GM12878 (cell line): ENCODE results near the gene TGFB1I1. TPM values are rescaled to one million over a fixed set of nuclear protein-coding genes. Genes with fewer than 3 reads are reported as not detected.

ENCODE experiments used
- ATAC-seq: fragments of 200-7000 bp; cut with Tn5 transposase; 3 replicates; pipeline ENCODE4 v1.9.1; 2020; ENCODE audit warnings: mild to moderate bottlenecking, moderate library complexity
- BruUV-seq: library from RNA; stranded (reverse); fragments of 400-500 nt; replicated peaks from 2 replicates; lab custom pipeline; 2021; lab: Mats Ljungman, UMichigan
- CTCF ChIA-PET: fragments of 300-600 bp; sonication (Branson Sonifier 250); formaldehyde crosslinking; extraction: SDS; loops from one replicate; lab custom pipeline; 2021; ENCODE audit warnings: inconsistent platforms; lab: Yijun Ruan, JAX
- POLR2A ChIA-PET: fragments of 350-600 bp; formaldehyde crosslinking; extraction: SDS; loops from one replicate; lab custom pipeline; 2021; ENCODE audit warnings: inconsistent platforms; lab: Charles Lee
- RAD21 ChIA-PET: fragments of 300-600 bp; sonication (Branson Sonifier 250); formaldehyde crosslinking; loops from one replicate; lab custom pipeline; 2023; ENCODE audit warnings: antibody characterized with exemption; ENCODE audit not compliant: unreplicated experiment; lab: Charles Lee
- SMC1A ChIA-PET: fragments of 300-600 bp; sonication (Branson Sonifier 250); formaldehyde crosslinking; loops from one replicate; lab custom pipeline; 2023; ENCODE audit not compliant: unreplicated experiment, uncharacterized antibody; lab: Charles Lee
- DNase-seq: peaks from one replicate; pipeline ENCODE4 v3.0.0-alpha.2; 2011; ENCODE audit warnings: low read depth, low spot score
- FAIRE-seq: peaks from 3 replicates; lab custom pipeline; 2011; peaks lifted over from hg19 to GRCh38; lab: Jason Lieb, UNC
- H2AFZ ChIP-seq: 2 replicates; pipeline ENCODE4 v1.6.0; 2011; ENCODE audit warnings: low read depth, low read length, control low read depth; ENCODE audit not compliant: control insufficient read depth
- H3K27ac ChIP-seq: 2 replicates; pipeline ENCODE4 v1.5.1; 2011; ENCODE audit warnings: control low read depth; ENCODE audit not compliant: control insufficient read depth, insufficient read depth
- H3K27me3 ChIP-seq, 2 experiments: replicated peaks in 1 of 2; 2 replicates each; pipeline versions ENCODE4 v1.6.0 to v1.6.1; 2011; ENCODE audit warnings: low read length in 1 of 2; ENCODE audit not compliant: control insufficient read depth in 2 of 2, insufficient read depth in 2 of 2
- H3K36me3 ChIP-seq, 2 experiments: 2 replicates each; pipeline ENCODE4 v1.5.1; 2011; ENCODE audit warnings: low read length in 1 of 2; ENCODE audit not compliant: control insufficient read depth in 2 of 2, insufficient read depth in 2 of 2
- H3K4me1 ChIP-seq: 2 replicates; pipeline ENCODE4 v1.6.1; 2011; ENCODE audit warnings: mild to moderate bottlenecking, low read length, moderate library complexity, mixed read lengths; ENCODE audit not compliant: control insufficient read depth, insufficient read depth
- H3K4me2 ChIP-seq: 2 replicates; pipeline ENCODE4 v1.6.0; 2011; ENCODE audit warnings: control low read depth; ENCODE audit not compliant: control insufficient read depth, insufficient read depth
- H3K4me3 ChIP-seq: fragments of 200-600 bp; sonication (generic); 2 replicates; pipeline ENCODE4 v1.5.1; 2016
- H3K79me2 ChIP-seq: 2 replicates; pipeline ENCODE4 v1.6.0; 2011; ENCODE audit warnings: low read length; ENCODE audit not compliant: control insufficient read depth, insufficient read depth
- H3K9ac ChIP-seq: 2 replicates; pipeline ENCODE4 v1.8.0; 2011; ENCODE audit warnings: low read length, control low read depth, mixed read lengths; ENCODE audit not compliant: control insufficient read depth, insufficient read depth
- H3K9me3 ChIP-seq: replicated peaks from 3 replicates; pipeline ENCODE4 v1.5.1; 2011; ENCODE audit warnings: mild to moderate bottlenecking, low read length; ENCODE audit not compliant: control insufficient read depth, insufficient read depth
- H4K20me1 ChIP-seq: 2 replicates; pipeline ENCODE4 v1.6.0; 2011; ENCODE audit not compliant: control insufficient read depth, insufficient read depth
- BACH1 ChIP-seq: fragments of 450-650 bp; IDR thresholded peaks from 2 replicates; pipeline ENCODE4 v1.6.1; 2017; ENCODE audit warnings: mild to moderate bottlenecking, borderline replicate concordance
- BHLHE40 ChIP-seq, 2 experiments: fragments of 450-650 bp in 1 of 2; IDR thresholded peaks; 2 replicates each; pipeline ENCODE4 v1.6.1; 2011 to 2017; ENCODE audit warnings: low read depth in 2 of 2, borderline replicate concordance in 1 of 2, improper control_type of control experiment in 1 of 2, low read length in 1 of 2, mild to moderate bottlenecking in 1 of 2
- ELK1 ChIP-seq: IDR thresholded peaks from 2 replicates; pipeline ENCODE4 v1.6.1; 2012; ENCODE audit warnings: low read depth, low read length, improper control_type of control experiment
- LARP7 ChIP-seq: fragments of 450-650 bp; IDR thresholded peaks from 2 replicates; pipeline ENCODE4 v1.6.1; 2017; ENCODE audit warnings: mild to moderate bottlenecking
- MAX ChIP-seq: IDR thresholded peaks from 2 replicates; pipeline ENCODE4 v1.6.1; 2012; ENCODE audit warnings: low read depth, low read length, improper control_type of control experiment
- NBN ChIP-seq: fragments of 450-650 bp; IDR thresholded peaks from 2 replicates; pipeline ENCODE4 v1.6.1; 2016
- NFYB ChIP-seq: IDR thresholded peaks from 2 replicates; pipeline ENCODE4 v1.6.1; 2011; ENCODE audit warnings: low read depth, mild to moderate bottlenecking, low read length, improper control_type of control experiment, moderate library complexity; ENCODE audit not compliant: insufficient read depth
- POLR2A ChIP-seq: IDR thresholded peaks from 2 replicates; pipeline ENCODE4 v1.6.1; 2011; ENCODE audit warnings: low read depth, mild to moderate bottlenecking, low read length
- ZNF207 ChIP-seq: fragments of 450-650 bp; IDR thresholded peaks from 2 replicates; pipeline ENCODE4 v1.6.1; 2014; ENCODE audit warnings: antibody characterized with exemption, mild to moderate bottlenecking, borderline replicate concordance
- WGBS: methylation state at CpG from one replicate; pipeline ENCODE4 v1.1.6; 2016; ENCODE audit warnings: low lambda C conversion rate; ENCODE audit not compliant: insufficient replicate concordance, insufficient coverage; ENCODE audit errors: missing lambda C conversion rate; 5-methylcytosine and 5-hydroxymethylcytosine counted together
- in situ Hi-C: fragments of 300-500 bp; cut with MboI; formaldehyde crosslinking; loops from 9 replicates; pipeline ENCODE4 v1.14.3; 2018; ENCODE audit warnings: mixed read lengths
- intact Hi-C: fragments of 100-400 bp; cut with micrococcal nuclease; formaldehyde crosslinking; loops from one replicate; pipeline ENCODE4 v1.14.2; 2022; ENCODE audit not compliant: unreplicated experiment
- polyA plus RNA-seq, 11 experiments: library from polyadenylated mRNA; depleted of rRNA in 4 of 11; unstranded in 6 of 11; stranded (reverse) in 5 of 11; fragments of >200 nt; fragmentation: Nextera tagmentation in 4 of 11; fragmentation: Illumina TruSeq in 1 of 11; extraction: Ambion mirVana in 4 of 11; extraction: Trizol in 1 of 11; gene quantifications; 1 replicate in 1 of 11; 2 replicates in 10 of 11; pipeline versions ENCODE4 v1.2.1 to v1.2.3, GENCODE V29; 2011 to 2016; ENCODE audit warnings: inconsistent platforms in 2 of 11, missing spikeins in 2 of 11, low read depth in 1 of 11
- total RNA-seq, 4 experiments: library from RNA; depleted of rRNA in 3 of 4; stranded (reverse); fragments of >200 nt in 3 of 4; fragmentation: Illumina TruSeq in 1 of 4; extraction: Trizol in 1 of 4; gene quantifications; 2 replicates each; pipeline versions ENCODE4 v1.2.1 to v1.2.3, GENCODE V29; 2013 to 2021

Gene TGFB1I1
- total and polyA plus RNA-seq, 10 of the 15 experiments (the other 5 are each of a cell fraction or from before 2014, with no cell fraction given) = 0.13 to 2.3 (median 0.41) TPM; not detected in 2

- ChIA-PET RAD21 (no interaction called here), POLR2A (no interaction called here), SMC1A (no interaction called here), CTCF (no interaction called here)
- DNase-seq = no peak
- Histone ChIP-seq H3K9ac (no peak overlapping the region), H3K79me2 (no peaks in the 10 kb centered on the region), H3K4me3 (peak overlapping the region; percentile 72; the same call in 1 of the 2 replicates), H3K27me3 (peaks cover 0 to 9% of the 10 kb centered on the region in 2 experiments; a peak in 3 of 4 replicates), H3K27ac (no peak overlapping the region), H2AFZ (peak overlapping the region; percentile 71), H3K9me3 (no peaks in the 10 kb centered on the region), H3K4me2 (peak overlapping the region; percentile 84), H4K20me1 (no peaks in the 10 kb centered on the region), H3K4me1 (peaks cover 7% of the 10 kb centered on the region; the same call in 1 of the 2 replicates), H3K36me3 (no peaks in the 10 kb centered on the region)
- no TSS peak for BruUV-seq
- 5% methylated on average over 41 of the region's 68 CpGs for WGBS
- ATAC-seq = peak; percentile 87
- TF ChIP-seq POLR2A = peak; percentile 25; the same call in 1 of the 2 replicates
- no peak for TF ChIP-seq LARP7
- in situ Hi-C loops (no loop called here), intact Hi-C loops (no loop called here)
- FAIRE-seq = no peak
These were observed 4.6 kb downstream of the TGFB1I1 start for GRCh38 chr16:31476303-31477219.

- BruUV-seq = no TSS peak
- intact Hi-C loops (no loop called here), in situ Hi-C loops (no loop called here)
- Histone ChIP-seq H3K4me2 (peak overlapping the region; percentile 77), H3K9me3 (no peaks in the 10 kb centered on the region), H3K79me2 (no peaks in the 10 kb centered on the region), H3K36me3 (no peaks in the 10 kb centered on the region), H3K27me3 (peaks cover 0 to 11% of the 10 kb centered on the region in 2 experiments; a peak in 3 of 4 replicates), H4K20me1 (no peaks in the 10 kb centered on the region), H3K4me3 (peak overlapping the region; percentile 47; the same call in 1 of the 2 replicates), H3K9ac (no peak overlapping the region), H2AFZ (peak overlapping the region; percentile 71; the same call in 1 of the 2 replicates), H3K27ac (no peak overlapping the region), H3K4me1 (peaks cover 7% of the 10 kb centered on the region; the same call in 1 of the 2 replicates)
- CTCF ChIA-PET = no interaction called here
- POLR2A ChIA-PET = interaction anchor here (0.6 kb wide), 1 partner anchor 23 kb away, joined by 3 read pairs; no protein-coding TSS in a partner anchor
- WGBS = 28% methylated on average over 64 of the region's 67 CpGs
- ATAC-seq (peak; percentile 64), DNase-seq (no peak), FAIRE-seq (no peak)
- RAD21 ChIA-PET = no interaction called here
- SMC1A ChIA-PET = no interaction called here
- TF ChIP-seq MAX = no peak
- TF ChIP-seq ZNF207 = no peak
- TF ChIP-seq NFYB = no peak
- no peak for TF ChIP-seq NBN
- TF ChIP-seq BACH1 = 0 out of 2 replicates have a peak, but pooled peaks have one; percentile 23
- peak in 1 of 2 experiments; percentile 18; a peak in 1 of 4 replicates for TF ChIP-seq BHLHE40 (IDR thresholded peaks at IDR 0.05; ENCODE audit: borderline replicate concordance in 1 of 2, low read depth in 2 of 2, low read length in 1 of 2)
- no peak for TF ChIP-seq ELK1
These were observed 5.6 kb downstream of the TGFB1I1 start for GRCh38 chr16:31477220-31478216.
